HepG2 (cell line): ENCODE data around the gene BYSL. TPM values are rescaled to one million over a fixed set of nuclear protein-coding genes. Genes with fewer than 3 reads are reported as not detected.

Experiments
- ATAC-seq: fragments of 200-7000 bp; cut with Tn5 transposase; 3 replicates; pipeline ENCODE4 v1.9.1; 2020; ENCODE audit warnings: mild to moderate bottlenecking, moderate library complexity
- BruUV-seq: library from RNA; stranded (reverse); fragments of 400-500 nt; replicated peaks from 2 replicates; lab custom pipeline; 2021; lab: Mats Ljungman, UMichigan
- CTCF ChIA-PET: fragments of 300-600 bp; formaldehyde crosslinking; extraction: SDS; loops from one replicate; lab custom pipeline; 2021; ENCODE audit warnings: low total read pairs, inconsistent platforms, low intra/inter-chr PET ratio; lab: Yijun Ruan, JAX
- POLR2A ChIA-PET: fragments of 350-600 bp; sonication (Branson Sonifier 250); formaldehyde crosslinking; loops from one replicate; lab custom pipeline; 2020; ENCODE audit warnings: antibody characterized with exemption, inconsistent platforms; lab: Yijun Ruan, JAX
- DNase-seq: peaks from one replicate; pipeline ENCODE4 v3.0.0-alpha.2; 2015; ENCODE audit warnings: low spot score
- FAIRE-seq: peaks from 3 replicates; lab custom pipeline; 2011; peaks lifted over from hg19 to GRCh38; lab: Jason Lieb, UNC
- H2AFZ ChIP-seq: one replicate; pipeline ENCODE4 v1.6.1; 2011; ENCODE audit warnings: low read length, inconsistent platforms
- H3K27ac ChIP-seq: fragments of 300-600 bp; 3 replicates; pipeline ENCODE4 v1.8.0; 2011; ENCODE audit warnings: mixed run types, mild to moderate bottlenecking, mixed read lengths, low read length, inconsistent platforms; ENCODE audit not compliant: insufficient read depth; ENCODE audit errors: extremely low read length
- H3K27me3 ChIP-seq, 2 experiments: fragments of 200-600 bp in 1 of 2; 2 replicates in 1 of 2; 3 replicates in 1 of 2; pipeline versions ENCODE4 v1.6.0 to v1.8.0; 2011; ENCODE audit warnings: low read length in 2 of 2, mild to moderate bottlenecking in 2 of 2, moderate library complexity in 2 of 2, inconsistent platforms in 1 of 2; ENCODE audit not compliant: insufficient read depth in 2 of 2, control insufficient read depth in 1 of 2
- H3K36me3 ChIP-seq, 2 experiments: fragments of 200-600 bp in 1 of 2; replicated peaks in 1 of 2; 2 replicates in 1 of 2; 3 replicates in 1 of 2; pipeline versions ENCODE4 v1.5.1 to v1.8.0; 2011; ENCODE audit warnings: low read length in 2 of 2, inconsistent platforms in 1 of 2; ENCODE audit not compliant: insufficient read depth in 2 of 2, control insufficient read depth in 1 of 2
- H3K4me1 ChIP-seq: 2 replicates; pipeline ENCODE4 v1.5.1; 2012; ENCODE audit warnings: low read length, inconsistent platforms; ENCODE audit not compliant: insufficient read depth
- H3K4me2 ChIP-seq: 2 replicates; pipeline ENCODE4 v1.6.0; 2011; ENCODE audit warnings: low read depth, low read length, inconsistent platforms
- H3K4me3 ChIP-seq, 3 experiments: fragments of 200-600 bp in 1 of 3; sonication (generic), shearing (Covaris generic) in 1 of 3; replicated peaks in 1 of 3; 2 replicates each; pipeline ENCODE4 v1.5.1; 2011 to 2016; ENCODE audit warnings: low read length in 3 of 3, inconsistent platforms in 2 of 3, low read depth in 2 of 3, mild to moderate bottlenecking in 2 of 3, control low read depth in 1 of 3, mixed read lengths in 1 of 3; ENCODE audit not compliant: insufficient read depth in 1 of 3
- H3K79me2 ChIP-seq: one replicate; pipeline ENCODE4 v1.6.1; 2011; ENCODE audit warnings: low read length, inconsistent platforms; ENCODE audit not compliant: insufficient read depth
- H3K9ac ChIP-seq: 2 replicates; pipeline ENCODE4 v1.6.0; 2011; ENCODE audit warnings: mild to moderate bottlenecking, low read depth, low read length, inconsistent platforms; ENCODE audit not compliant: insufficient read depth
- H3K9me3 ChIP-seq: 2 replicates; pipeline ENCODE4 v1.5.1; 2012; ENCODE audit warnings: mild to moderate bottlenecking, low read length
- H4K20me1 ChIP-seq: 2 replicates; pipeline ENCODE4 v1.6.0; 2011; ENCODE audit warnings: inconsistent platforms, mild to moderate bottlenecking, low read length, moderate library complexity; ENCODE audit not compliant: insufficient read depth
- ATF7-NPFF ChIP-seq: sonication (generic); formaldehyde crosslinking; IDR thresholded peaks from 2 replicates; pipeline ENCODE4 v1.8.1; 2023; ENCODE audit warnings: mild to moderate bottlenecking, low read depth, missing genetic modification reagents, moderate library complexity
- CEBPB ChIP-seq: IDR thresholded peaks from 2 replicates; pipeline ENCODE4 v1.6.1; 2011; ENCODE audit warnings: low read depth, low read length, improper control_type of control experiment, borderline replicate concordance
- ELK4 ChIP-seq: sonication (generic); formaldehyde crosslinking; IDR thresholded peaks from 2 replicates; pipeline ENCODE4 v1.9.0; 2021; ENCODE audit warnings: missing genetic modification reagents, borderline replicate concordance
- PCBP2 ChIP-seq: fragments of 200-400 bp; formaldehyde crosslinking; optimal IDR thresholded peaks from 2 replicates; pipeline ENCODE3; 2018; ENCODE audit warnings: low read length, low read depth; ENCODE audit not compliant: poor library complexity, severe bottlenecking
- RBFOX2 ChIP-seq: fragments of 200-400 bp; formaldehyde crosslinking; IDR thresholded peaks from 2 replicates; pipeline ENCODE4 v1.6.1; 2017; ENCODE audit warnings: low read depth, mild to moderate bottlenecking, low read length
- RBM22 ChIP-seq: fragments of 200-400 bp; formaldehyde crosslinking; optimal IDR thresholded peaks from 2 replicates; pipeline ENCODE3; 2017; ENCODE audit warnings: mild to moderate bottlenecking, low read length, moderate library complexity
- WGBS: methylation state at CpG from one replicate; pipeline ENCODE4 v1.1.6; 2017; ENCODE audit warnings: low lambda C conversion rate; 5-methylcytosine and 5-hydroxymethylcytosine counted together
- in situ Hi-C: cut with HindIII; loops from 2 replicates; pipeline ENCODE4 v1.10.0; 2017; ENCODE audit warnings: low pct_unique_long_range_greater_than_20kb; ENCODE audit not compliant: extremely low pct_ligation_motif_present
- intact Hi-C: fragments of 100-400 bp; cut with micrococcal nuclease; formaldehyde crosslinking; loops from one replicate; pipeline ENCODE4 v1.10.0; 2022; ENCODE audit not compliant: unreplicated experiment
- polyA plus RNA-seq, 8 experiments: library from polyadenylated mRNA; depleted of rRNA in 3 of 8; stranded (reverse) in 7 of 8; unstranded in 1 of 8; fragments of >200 nt; fragmentation: Illumina TruSeq in 4 of 8; extraction: Trizol in 4 of 8; gene quantifications; 2 replicates each; pipeline versions ENCODE4 v1.2.1 to v1.2.3, GENCODE V29; 2011 to 2016; ENCODE audit warnings: low read depth in 4 of 8, missing spikeins in 1 of 8, mixed read lengths in 1 of 8; ENCODE audit not compliant: insufficient read depth in 1 of 8
- total RNA-seq, 5 experiments: library from RNA; depleted of rRNA; stranded (reverse); fragments of >200 nt; fragmentation: Illumina TruSeq; extraction: Trizol; gene quantifications; 2 replicates each; pipeline ENCODE4 v1.2.3, GENCODE V29; 2016; ENCODE audit warnings: low read depth in 1 of 5
- TF ChIP-seq, protein P1 (sequence below): sonication (generic); formaldehyde crosslinking; IDR thresholded peaks from 2 replicates; pipeline ENCODE4 v1.4.0; 2020; ENCODE audit warnings: missing genetic modification reagents
- TF ChIP-seq, protein P2 (sequence below): sonication (generic); formaldehyde crosslinking; IDR thresholded peaks from 2 replicates; pipeline ENCODE4 v1.5.1; 2020; ENCODE audit warnings: missing genetic modification reagents, mild to moderate bottlenecking, borderline replicate concordance

Gene BYSL
- total and polyA plus RNA-seq, 2 of the 13 experiments (the other 11 are each of a cell fraction or from before 2014, with no cell fraction given), result 27.9 to 28.6 TPM

GRCh38 chr6:41934278-41935192, 13.2 kb downstream of the BYSL start:
- Histone ChIP-seq H3K4me3 (no peak overlapping the region), H3K27me3 (no peaks in the 10 kb centered on the region), H2AFZ (no peak overlapping the region), H3K27ac (no peak overlapping the region), H3K4me2 (no peak overlapping the region), H3K9ac (no peak overlapping the region), H4K20me1 (peaks cover 7% of the 10 kb centered on the region; the same call in 1 of the 2 replicates), H3K36me3 (peaks cover 38 to 52% of the 10 kb centered on the region in 2 experiments), H3K9me3 (no peaks in the 10 kb centered on the region), H3K79me2 (no peaks in the 10 kb centered on the region), H3K4me1 (peaks cover 17% of the 10 kb centered on the region)
- 96% methylated on average over 7 of the region's 7 CpGs for WGBS
- FAIRE-seq (no peak), ATAC-seq (no peak), DNase-seq (no peak)
- in situ Hi-C loops, result loop anchor here (5.0 kb wide), 1 partner anchor 108 kb away; no protein-coding TSS in a partner anchor
- TF ChIP-seq RBFOX2 (peak; percentile 57; the same call in 1 of the 2 replicates), RBM22 (peak; percentile 89), ATF7-NPFF (0 out of 2 replicates have a peak, but pooled peaks have one; percentile 14), CEBPB (0 out of 2 replicates have a peak, but pooled peaks have one; percentile 40), PCBP2 (peak; percentile 14), ELK4 (no peak)
- TF ChIP-seq, protein P1, sequence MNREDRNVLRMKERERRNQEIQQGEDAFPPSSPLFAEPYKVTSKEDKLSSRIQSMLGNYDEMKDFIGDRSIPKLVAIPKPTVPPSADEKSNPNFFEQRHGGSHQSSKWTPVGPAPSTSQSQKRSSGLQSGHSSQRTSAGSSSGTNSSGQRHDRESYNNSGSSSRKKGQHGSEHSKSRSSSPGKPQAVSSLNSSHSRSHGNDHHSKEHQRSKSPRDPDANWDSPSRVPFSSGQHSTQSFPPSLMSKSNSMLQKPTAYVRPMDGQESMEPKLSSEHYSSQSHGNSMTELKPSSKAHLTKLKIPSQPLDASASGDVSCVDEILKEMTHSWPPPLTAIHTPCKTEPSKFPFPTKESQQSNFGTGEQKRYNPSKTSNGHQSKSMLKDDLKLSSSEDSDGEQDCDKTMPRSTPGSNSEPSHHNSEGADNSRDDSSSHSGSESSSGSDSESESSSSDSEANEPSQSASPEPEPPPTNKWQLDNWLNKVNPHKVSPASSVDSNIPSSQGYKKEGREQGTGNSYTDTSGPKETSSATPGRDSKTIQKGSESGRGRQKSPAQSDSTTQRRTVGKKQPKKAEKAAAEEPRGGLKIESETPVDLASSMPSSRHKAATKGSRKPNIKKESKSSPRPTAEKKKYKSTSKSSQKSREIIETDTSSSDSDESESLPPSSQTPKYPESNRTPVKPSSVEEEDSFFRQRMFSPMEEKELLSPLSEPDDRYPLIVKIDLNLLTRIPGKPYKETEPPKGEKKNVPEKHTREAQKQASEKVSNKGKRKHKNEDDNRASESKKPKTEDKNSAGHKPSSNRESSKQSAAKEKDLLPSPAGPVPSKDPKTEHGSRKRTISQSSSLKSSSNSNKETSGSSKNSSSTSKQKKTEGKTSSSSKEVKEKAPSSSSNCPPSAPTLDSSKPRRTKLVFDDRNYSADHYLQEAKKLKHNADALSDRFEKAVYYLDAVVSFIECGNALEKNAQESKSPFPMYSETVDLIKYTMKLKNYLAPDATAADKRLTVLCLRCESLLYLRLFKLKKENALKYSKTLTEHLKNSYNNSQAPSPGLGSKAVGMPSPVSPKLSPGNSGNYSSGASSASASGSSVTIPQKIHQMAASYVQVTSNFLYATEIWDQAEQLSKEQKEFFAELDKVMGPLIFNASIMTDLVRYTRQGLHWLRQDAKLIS, result no peak
- TF ChIP-seq, protein P2, sequence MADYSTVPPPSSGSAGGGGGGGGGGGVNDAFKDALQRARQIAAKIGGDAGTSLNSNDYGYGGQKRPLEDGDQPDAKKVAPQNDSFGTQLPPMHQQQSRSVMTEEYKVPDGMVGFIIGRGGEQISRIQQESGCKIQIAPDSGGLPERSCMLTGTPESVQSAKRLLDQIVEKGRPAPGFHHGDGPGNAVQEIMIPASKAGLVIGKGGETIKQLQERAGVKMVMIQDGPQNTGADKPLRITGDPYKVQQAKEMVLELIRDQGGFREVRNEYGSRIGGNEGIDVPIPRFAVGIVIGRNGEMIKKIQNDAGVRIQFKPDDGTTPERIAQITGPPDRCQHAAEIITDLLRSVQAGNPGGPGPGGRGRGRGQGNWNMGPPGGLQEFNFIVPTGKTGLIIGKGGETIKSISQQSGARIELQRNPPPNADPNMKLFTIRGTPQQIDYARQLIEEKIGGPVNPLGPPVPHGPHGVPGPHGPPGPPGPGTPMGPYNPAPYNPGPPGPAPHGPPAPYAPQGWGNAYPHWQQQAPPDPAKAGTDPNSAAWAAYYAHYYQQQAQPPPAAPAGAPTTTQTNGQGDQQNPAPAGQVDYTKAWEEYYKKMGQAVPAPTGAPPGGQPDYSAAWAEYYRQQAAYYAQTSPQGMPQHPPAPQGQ (CRISPR knock-in tag), result no peak
- POLR2A ChIA-PET, result interaction anchor here (1.1 to 7.4 kb wide), 2 partner anchors 13 to 109 kb away, joined by 3 to 45 read pairs; partner anchors contain the start of genes BYSL and MED20
- BruUV-seq, result TSS peak; percentile 21
- intact Hi-C loops, result loop anchor here (5.0 kb wide), 1 partner anchor 152 kb away; the partner anchor contains the start of gene PRICKLE4
- CTCF ChIA-PET, result no interaction called here
